Measurements from ENCODE around the gene SULF2.

GRCh38 chr20:47821481-47822100 lies 36.3 kb upstream of the SULF2 start:
- TF ChIP-seq EZH2 (IDR thresholded peaks at IDR 0.05; ENCODE audit: borderline replicate concordance, insufficient read depth, low read depth, low read length, poor library complexity, severe bottlenecking) = no peak
- TF ChIP-seq, protein P1, sequence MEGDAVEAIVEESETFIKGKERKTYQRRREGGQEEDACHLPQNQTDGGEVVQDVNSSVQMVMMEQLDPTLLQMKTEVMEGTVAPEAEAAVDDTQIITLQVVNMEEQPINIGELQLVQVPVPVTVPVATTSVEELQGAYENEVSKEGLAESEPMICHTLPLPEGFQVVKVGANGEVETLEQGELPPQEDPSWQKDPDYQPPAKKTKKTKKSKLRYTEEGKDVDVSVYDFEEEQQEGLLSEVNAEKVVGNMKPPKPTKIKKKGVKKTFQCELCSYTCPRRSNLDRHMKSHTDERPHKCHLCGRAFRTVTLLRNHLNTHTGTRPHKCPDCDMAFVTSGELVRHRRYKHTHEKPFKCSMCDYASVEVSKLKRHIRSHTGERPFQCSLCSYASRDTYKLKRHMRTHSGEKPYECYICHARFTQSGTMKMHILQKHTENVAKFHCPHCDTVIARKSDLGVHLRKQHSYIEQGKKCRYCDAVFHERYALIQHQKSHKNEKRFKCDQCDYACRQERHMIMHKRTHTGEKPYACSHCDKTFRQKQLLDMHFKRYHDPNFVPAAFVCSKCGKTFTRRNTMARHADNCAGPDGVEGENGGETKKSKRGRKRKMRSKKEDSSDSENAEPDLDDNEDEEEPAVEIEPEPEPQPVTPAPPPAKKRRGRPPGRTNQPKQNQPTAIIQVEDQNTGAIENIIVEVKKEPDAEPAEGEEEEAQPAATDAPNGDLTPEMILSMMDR (IDR thresholded peaks at IDR 0.05) = no peak
